HEK293T (cell line): ENCODE data around the gene MPLKIP.
"Not testable (repeated sequence)": the region's sequence is repeated elsewhere in the genome, so short reads cannot be mapped to it uniquely, and the experiment has no call there.

Experiments
- CTCF ChIA-PET: fragments of 350-600 bp; formaldehyde crosslinking; extraction: SDS; loops from one replicate; lab custom pipeline; 2021; ENCODE audit warnings: antibody characterized with exemption, inconsistent platforms; lab: Yijun Ruan, JAX
- POLR2A ChIA-PET: fragments of 350-600 bp; formaldehyde crosslinking; extraction: SDS; loops from one replicate; lab custom pipeline; 2020; ENCODE audit warnings: antibody characterized with exemption, inconsistent platforms; lab: Yijun Ruan, JAX
- DNase-seq: peaks from one replicate; pipeline ENCODE4 v3.0.0; 2012; ENCODE audit warnings: mixed read lengths; ENCODE audit errors: extremely low spot score
- ARNT ChIP-seq: fragments of 450-650 bp; IDR thresholded peaks from 2 replicates; pipeline ENCODE4 v1.6.1; 2017; ENCODE audit warnings: mild to moderate bottlenecking
- BHLHE40 ChIP-seq: fragments of 450-650 bp; IDR thresholded peaks from 2 replicates; pipeline ENCODE4 v1.6.1; 2016; ENCODE audit warnings: mild to moderate bottlenecking, moderate library complexity, borderline replicate concordance
- CTBP1 ChIP-seq: fragments of 450-650 bp; IDR thresholded peaks from 2 replicates; pipeline ENCODE4 v1.6.1; 2016; ENCODE audit warnings: borderline replicate concordance
- ELF4 ChIP-seq: fragments of 450-650 bp; IDR thresholded peaks from 2 replicates; pipeline ENCODE4 v1.6.1; 2017; ENCODE audit warnings: antibody characterized with exemption
- FOXA1 ChIP-seq: fragments of 450-650 bp; IDR thresholded peaks from 2 replicates; pipeline ENCODE4 v1.6.1; 2016; ENCODE audit warnings: mild to moderate bottlenecking
- FOXK2 ChIP-seq: fragments of 450-650 bp; IDR thresholded peaks from 2 replicates; pipeline ENCODE4 v1.6.1; 2016; ENCODE audit warnings: mild to moderate bottlenecking
- FOXM1 ChIP-seq: fragments of 450-650 bp; IDR thresholded peaks from 2 replicates; pipeline ENCODE4 v1.6.1; 2017; ENCODE audit warnings: mild to moderate bottlenecking, borderline replicate concordance
- HDGF ChIP-seq: fragments of 450-650 bp; IDR thresholded peaks from 2 replicates; pipeline ENCODE4 v1.6.1; 2017; ENCODE audit warnings: antibody characterized with exemption, borderline replicate concordance
- L3MBTL2 ChIP-seq: fragments of 450-650 bp; conservative IDR thresholded peaks from 2 replicates; pipeline ENCODE4 v1.6.1; 2016; ENCODE audit warnings: mild to moderate bottlenecking
- LEF1 ChIP-seq: fragments of 450-650 bp; IDR thresholded peaks from 2 replicates; pipeline ENCODE4 v1.6.1; 2017; ENCODE audit warnings: mild to moderate bottlenecking, borderline replicate concordance
- NFRKB ChIP-seq: fragments of 450-650 bp; IDR thresholded peaks from 2 replicates; pipeline ENCODE4 v1.6.1; 2016; ENCODE audit warnings: mild to moderate bottlenecking, moderate library complexity
- SP1 ChIP-seq: fragments of 450-650 bp; IDR thresholded peaks from 2 replicates; pipeline ENCODE4 v1.6.1; 2017
- SUZ12 ChIP-seq: fragments of 450-650 bp; IDR thresholded peaks from 2 replicates; pipeline ENCODE4 v1.6.1; 2016; ENCODE audit warnings: mild to moderate bottlenecking
- TARDBP ChIP-seq: fragments of 450-650 bp; IDR thresholded peaks from 2 replicates; pipeline ENCODE4 v1.6.1; 2016
- ZNF384 ChIP-seq: fragments of 450-650 bp; IDR thresholded peaks from 2 replicates; pipeline ENCODE4 v1.6.1; 2016
- TF ChIP-seq, protein P1 (sequence below): fragments of 450-650 bp; IDR thresholded peaks from 2 replicates; pipeline ENCODE4 v1.6.1; 2016

The MPLKIP gene

DNA sequence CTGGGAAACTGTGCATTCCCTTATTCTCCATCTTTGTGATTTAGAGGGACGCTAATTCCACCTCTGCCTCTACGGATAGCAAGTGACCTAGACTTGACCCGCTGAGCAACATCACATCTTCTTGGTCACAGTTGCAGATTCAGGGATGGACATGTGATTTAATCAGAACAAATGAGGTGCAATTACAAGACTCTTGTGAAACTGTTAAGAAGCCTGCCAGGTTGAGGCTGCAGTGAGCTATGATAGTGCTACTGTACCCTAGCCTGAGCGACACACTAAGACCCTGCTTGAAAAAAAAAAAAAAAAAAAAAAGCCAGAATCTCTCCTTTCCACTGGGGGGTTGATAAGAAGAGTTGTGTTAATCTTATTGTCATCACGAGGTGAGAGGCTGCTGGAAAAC, 14.4 kb downstream of the MPLKIP start:
- no peak for TF ChIP-seq LEF1
- TF ChIP-seq ELF4: no peak
- TF ChIP-seq NFRKB: no peak
- TF ChIP-seq CTBP1: no peak
- no peak for TF ChIP-seq SP1
- TF ChIP-seq SUZ12: no peak
- DNase-seq: no peak
- CTCF ChIA-PET: no interaction called here
- POLR2A ChIA-PET: no interaction called here

DNA sequence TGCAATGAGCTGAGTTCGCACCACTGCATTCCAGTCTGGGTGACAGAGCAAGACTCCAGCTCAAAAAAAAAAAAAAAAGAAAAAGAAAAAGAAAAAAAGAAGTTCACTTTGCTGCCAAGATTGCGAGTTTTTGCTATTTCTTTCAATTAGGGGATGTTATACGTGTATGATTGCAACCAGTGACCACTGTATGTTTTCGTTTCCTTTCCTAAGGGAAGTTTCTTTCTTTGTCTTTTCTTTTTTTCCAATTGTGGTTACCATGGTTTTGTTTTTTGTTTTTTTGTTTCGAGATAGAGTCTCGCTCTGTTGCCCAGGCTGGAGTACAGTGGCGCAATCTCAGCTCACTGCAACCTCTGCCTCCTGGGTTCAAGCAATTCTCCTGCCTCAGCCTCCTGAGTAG, 16.2 kb downstream of the MPLKIP start:
- DNase-seq, POLR2A ChIA-PET, CTCF ChIA-PET: not testable (repeated sequence)

DNA sequence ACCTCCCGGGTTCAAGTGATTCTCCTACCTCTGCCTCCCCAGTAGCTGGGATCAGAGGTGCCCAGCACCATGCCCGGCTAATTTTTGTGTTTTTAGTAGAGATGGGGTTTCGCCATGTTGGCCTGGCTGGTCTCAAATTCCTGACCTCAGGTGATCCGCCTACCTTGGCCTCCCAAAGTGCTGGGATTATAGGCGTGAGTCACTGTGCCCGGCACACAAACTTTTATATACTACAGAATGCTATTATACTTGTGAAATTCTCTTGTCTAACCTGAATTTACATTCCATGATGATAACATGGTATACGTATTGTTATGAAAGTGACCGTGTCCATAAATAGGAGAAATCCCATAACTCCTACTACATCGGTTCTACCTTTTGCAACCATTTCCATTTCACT, 17.2 kb downstream of the MPLKIP start:
- POLR2A ChIA-PET, DNase-seq, CTCF ChIA-PET: not testable (repeated sequence)

DNA sequence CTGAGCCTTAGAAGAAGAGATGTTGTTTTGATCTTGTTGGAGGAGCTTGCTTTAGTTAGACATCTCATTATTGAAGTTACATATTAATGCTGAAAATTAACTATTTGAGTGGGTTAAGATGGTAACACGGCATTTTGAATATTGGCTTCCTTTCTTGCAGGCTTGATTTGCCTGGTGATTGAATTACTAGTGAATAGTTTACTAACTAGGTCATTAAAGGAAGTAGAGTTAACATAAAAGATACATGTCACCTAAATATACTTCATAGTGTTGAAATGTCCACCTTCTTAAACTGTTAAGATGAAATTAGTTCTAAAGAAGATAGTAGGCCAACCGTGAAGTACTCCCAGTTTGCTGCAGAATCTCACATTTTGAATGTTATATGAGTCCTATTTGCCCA, 18.5 kb downstream of the MPLKIP start:
- no peak for DNase-seq
- TF ChIP-seq BHLHE40: no peak
- no peak for TF ChIP-seq SUZ12
- no peak for TF ChIP-seq NFRKB
- TF ChIP-seq SP1: no peak
- no peak for TF ChIP-seq LEF1
- no peak for TF ChIP-seq ARNT
- POLR2A ChIA-PET: no interaction called here
- CTCF ChIA-PET: no interaction called here

DNA sequence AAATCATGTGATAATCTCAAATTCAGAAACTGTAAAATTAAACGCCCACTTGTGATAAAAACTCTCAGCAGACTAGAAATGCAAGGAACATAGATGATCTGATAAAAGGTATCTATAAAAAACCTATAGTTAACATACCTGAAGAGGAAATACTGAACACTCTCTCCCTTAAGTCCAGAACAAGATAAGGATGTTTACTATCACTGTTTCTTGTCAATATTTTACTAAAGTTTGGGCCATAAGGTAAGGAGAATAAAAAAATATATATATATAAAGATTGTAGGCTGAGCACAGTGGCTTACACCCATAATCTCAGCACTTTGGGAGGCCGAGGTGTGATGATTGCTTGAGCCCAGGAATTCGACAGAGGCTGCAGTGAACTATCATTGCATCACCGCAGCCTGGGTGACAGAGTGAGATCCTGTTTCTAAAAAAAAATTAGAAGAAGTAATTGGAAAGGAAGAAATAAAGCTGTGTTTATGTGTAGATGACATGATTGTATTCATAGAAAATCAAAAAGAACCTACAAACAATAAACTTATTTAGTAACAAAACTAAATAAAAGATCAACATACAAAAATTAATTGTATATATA, 28.4 kb downstream of the MPLKIP start:
- no peak for DNase-seq
- TF ChIP-seq L3MBTL2 (no peak), CTBP1 (no peak), BHLHE40 (no peak)
- ChIA-PET CTCF (no interaction called here), POLR2A (no interaction called here)

DNA sequence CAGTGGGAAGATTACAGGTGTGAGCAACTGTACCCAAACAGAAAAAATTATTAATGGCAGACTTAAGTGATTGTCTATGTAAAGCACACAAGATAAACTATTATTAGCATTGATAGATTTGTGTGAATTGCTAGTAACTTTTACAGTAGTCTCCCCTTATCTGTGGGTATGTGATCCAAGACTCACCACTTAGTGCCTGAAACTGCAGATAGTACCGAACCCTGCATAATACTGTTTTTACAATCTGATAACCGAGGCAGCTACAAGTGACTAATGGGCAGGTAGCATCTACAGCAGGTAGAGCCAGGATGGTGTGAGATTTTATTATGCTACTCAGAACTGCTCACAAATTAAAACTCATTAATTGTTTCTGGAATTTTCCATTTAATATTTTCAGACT, 31.5 kb downstream of the MPLKIP start:
- DNase-seq: no peak
- POLR2A ChIA-PET: no interaction called here
- TF ChIP-seq ELF4 (no peak), NFRKB (no peak), FOXA1 (no peak), SUZ12 (no peak), FOXM1 (no peak), SP1 (no peak), TARDBP (no peak), LEF1 (no peak), ZNF384 (no peak), FOXK2 (no peak), HDGF (no peak), L3MBTL2 (no peak)
- TF ChIP-seq, protein P1, sequence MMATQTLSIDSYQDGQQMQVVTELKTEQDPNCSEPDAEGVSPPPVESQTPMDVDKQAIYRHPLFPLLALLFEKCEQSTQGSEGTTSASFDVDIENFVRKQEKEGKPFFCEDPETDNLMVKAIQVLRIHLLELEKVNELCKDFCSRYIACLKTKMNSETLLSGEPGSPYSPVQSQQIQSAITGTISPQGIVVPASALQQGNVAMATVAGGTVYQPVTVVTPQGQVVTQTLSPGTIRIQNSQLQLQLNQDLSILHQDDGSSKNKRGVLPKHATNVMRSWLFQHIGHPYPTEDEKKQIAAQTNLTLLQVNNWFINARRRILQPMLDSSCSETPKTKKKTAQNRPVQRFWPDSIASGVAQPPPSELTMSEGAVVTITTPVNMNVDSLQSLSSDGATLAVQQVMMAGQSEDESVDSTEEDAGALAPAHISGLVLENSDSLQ: no peak
- CTCF ChIA-PET: no interaction called here

DNA sequence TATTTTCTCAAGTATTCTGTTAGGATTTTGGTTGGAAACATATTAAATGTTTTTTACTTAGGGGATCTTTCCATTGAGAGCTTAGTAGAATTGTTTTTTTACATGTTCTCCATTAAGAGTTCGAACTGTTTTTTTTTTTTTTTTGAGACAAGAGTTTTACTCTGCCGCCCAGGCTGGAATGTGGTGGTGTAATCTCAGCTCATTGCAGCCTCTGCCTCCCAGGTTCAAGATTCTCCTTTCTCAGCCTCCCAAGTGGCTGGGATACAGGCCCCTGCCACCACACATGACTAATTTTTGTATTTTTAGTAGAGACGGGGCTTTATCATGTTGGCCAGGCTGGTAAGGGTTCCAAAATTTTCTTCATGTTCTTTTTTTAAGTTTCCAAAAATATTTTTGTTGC, 33.2 kb downstream of the MPLKIP start:
- ChIA-PET CTCF (no interaction called here), POLR2A (no interaction called here)
- no peak for DNase-seq
- no peak for TF ChIP-seq CTBP1
- TF ChIP-seq FOXA1: no peak
- no peak for TF ChIP-seq SP1
- TF ChIP-seq FOXK2: no peak
- TF ChIP-seq SUZ12: no peak
- TF ChIP-seq BHLHE40: no peak
- TF ChIP-seq ZNF384: no peak
- no peak for TF ChIP-seq FOXM1
- TF ChIP-seq NFRKB: no peak
- TF ChIP-seq, protein P1: no peak
- no peak for TF ChIP-seq L3MBTL2

DNA sequence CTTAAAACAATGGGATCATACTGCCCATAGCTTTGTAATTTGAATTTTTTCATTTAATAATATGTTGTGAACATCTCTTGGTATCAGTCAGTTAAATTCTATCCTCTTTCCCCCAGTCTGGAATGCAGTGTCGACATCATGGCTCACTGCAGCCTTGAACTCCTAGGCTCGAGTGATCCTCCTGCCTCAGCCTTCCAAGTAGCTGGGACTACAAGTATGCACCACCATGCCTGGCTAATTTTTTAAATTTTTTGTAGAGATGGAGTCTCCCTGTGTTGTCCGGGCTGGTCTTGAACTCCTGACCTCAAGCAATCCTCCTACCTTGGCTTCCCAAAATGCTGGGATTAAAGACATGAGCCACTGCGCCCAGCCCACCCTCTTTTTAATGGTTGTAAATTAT, 34.6 kb downstream of the MPLKIP start:
- ChIA-PET CTCF (interaction anchor here (0.6 kb wide), 1 partner anchor 1653 kb away, joined by 3 read pairs; no protein-coding TSS in a partner anchor), POLR2A (no interaction called here)
- no peak for DNase-seq
- TF ChIP-seq FOXA1 (no peak), TARDBP (no peak), FOXM1 (no peak), CTBP1 (no peak), ELF4 (no peak), LEF1 (no peak), NFRKB (no peak), SP1 (no peak), L3MBTL2 (no peak), BHLHE40 (no peak), FOXK2 (no peak), ARNT (no peak), SUZ12 (no peak), ZNF384 (no peak), HDGF (no peak)
- TF ChIP-seq, protein P1: no peak
